K562 (cell line): Measurements from ENCODE around the gene NOL11. TPM values are rescaled to one million over a fixed set of nuclear protein-coding genes. Genes with fewer than 3 reads are reported as not detected.

Experiments used
- ARNT ChIP-seq, 2 experiments: fragments of 450-650 bp; IDR thresholded peaks; 2 replicates each; pipeline ENCODE4 v1.6.1; 2016; ENCODE audit warnings: mild to moderate bottlenecking in 1 of 2
- E2F3 ChIP-seq: fragments of 250-450 bp; sonication (Bioruptor Pico); IDR thresholded peaks from 2 replicates; pipeline ENCODE4 v1.4.0; 2020; ENCODE audit warnings: mild to moderate bottlenecking
- FOXK1 ChIP-seq: sonication (generic); formaldehyde crosslinking; IDR thresholded peaks from 2 replicates; pipeline ENCODE4 v1.8.0; 2022; ENCODE audit warnings: missing genetic modification reagents, mild to moderate bottlenecking, borderline replicate concordance
- FOXO4 ChIP-seq: fragments of 450-650 bp; formaldehyde crosslinking; IDR thresholded peaks from 2 replicates; pipeline ENCODE4 v1.4.0; 2020; ENCODE audit warnings: mild to moderate bottlenecking, moderate library complexity
- GATA2 ChIP-seq: sonication (generic); formaldehyde crosslinking; IDR thresholded peaks from 2 replicates; pipeline ENCODE4 v1.4.0; 2020; ENCODE audit warnings: mild to moderate bottlenecking, missing genetic modification reagents
- KAT8 ChIP-seq: fragments of 450-650 bp; IDR thresholded peaks from 2 replicates; pipeline ENCODE4 v1.6.1; 2016; ENCODE audit warnings: low read depth, mild to moderate bottlenecking
- LCOR ChIP-seq: sonication (generic); formaldehyde crosslinking; IDR thresholded peaks from 2 replicates; pipeline ENCODE4 v1.8.0; 2022; ENCODE audit warnings: mild to moderate bottlenecking, missing genetic modification reagents
- MAFF ChIP-seq: IDR thresholded peaks from 2 replicates; pipeline ENCODE4 v1.6.1; 2012; ENCODE audit warnings: low read length, improper control_type of control experiment
- MXI1 ChIP-seq: IDR thresholded peaks from 2 replicates; pipeline ENCODE4 v1.6.1; 2011; ENCODE audit warnings: low read depth, mild to moderate bottlenecking, improper control_type of control experiment, low read length
- NBN ChIP-seq: fragments of 450-650 bp; IDR thresholded peaks from 2 replicates; pipeline ENCODE4 v1.6.1; 2016; ENCODE audit warnings: low read depth, mild to moderate bottlenecking
- RBM17 ChIP-seq: fragments of 200-400 bp; formaldehyde crosslinking; IDR thresholded peaks from 2 replicates; pipeline ENCODE4 v1.6.1; 2017; ENCODE audit warnings: low read depth, mild to moderate bottlenecking, low read length, borderline replicate concordance
- TRIM25 ChIP-seq: fragments of 450-650 bp; IDR thresholded peaks from 2 replicates; pipeline ENCODE4 v1.7.0; 2016; ENCODE audit warnings: borderline replicate concordance
- ZBTB33 ChIP-seq: sonication (generic); formaldehyde crosslinking; IDR thresholded peaks from 2 replicates; pipeline ENCODE4 v1.8.1; 2023; ENCODE audit warnings: mild to moderate bottlenecking, missing genetic modification reagents
- ZC3H11A ChIP-seq: IDR thresholded peaks from 2 replicates; pipeline ENCODE4 v1.6.1; 2012; ENCODE audit warnings: low read depth, low read length, improper control_type of control experiment
- ZFP36 ChIP-seq: fragments of 150-350 bp; IDR thresholded peaks from 2 replicates; pipeline ENCODE4 v1.6.1; 2018; ENCODE audit warnings: low read length, low read depth; ENCODE audit not compliant: partially characterized antibody
- ZKSCAN1 ChIP-seq: fragments of 150-350 bp; IDR thresholded peaks from 2 replicates; pipeline ENCODE4 v1.6.1; 2016; ENCODE audit warnings: low read depth, low read length
- ZNF174 ChIP-seq: fragments of 250-450 bp; sonication (Bioruptor Pico); IDR thresholded peaks from 2 replicates; pipeline ENCODE4 v1.4.0; 2020; ENCODE audit warnings: mild to moderate bottlenecking
- ZNF184 ChIP-seq: sonication (generic); formaldehyde crosslinking; IDR thresholded peaks from 2 replicates; pipeline ENCODE4 v1.5.0; 2020; ENCODE audit warnings: missing genetic modification reagents
- ZNF280B ChIP-seq: fragments of 250-450 bp; sonication (Bioruptor Pico); IDR thresholded peaks from 2 replicates; pipeline ENCODE4 v1.5.1; 2021; ENCODE audit warnings: mild to moderate bottlenecking
- ZNF766 ChIP-seq: fragments of 200-800 bp; sonication (Bioruptor generic); conservative IDR thresholded peaks from 2 replicates; pipeline ENCODE4 v1.6.1; 2016; ENCODE audit warnings: missing genetic modification characterization, missing compliant biosample characterization
- polyA plus RNA-seq, 8 experiments: library from polyadenylated mRNA; depleted of rRNA in 4 of 8; stranded (reverse) in 5 of 8; unstranded in 3 of 8; fragments of >200 nt; fragmentation: Nextera tagmentation in 2 of 8; fragmentation: Illumina TruSeq in 1 of 8; extraction: Ambion mirVana in 2 of 8; extraction: Trizol in 1 of 8; gene quantifications; 2 replicates each; pipeline versions ENCODE4 v1.2.1 to v1.2.3, GENCODE V29; 2011 to 2014; ENCODE audit warnings: inconsistent platforms in 1 of 8, missing spikeins in 1 of 8
- total RNA-seq, 7 experiments: library from RNA; depleted of rRNA in 6 of 7; stranded (reverse); fragments of >200 nt in 6 of 7; fragmentation: Illumina TruSeq in 2 of 7; extraction: Trizol in 2 of 7; gene quantifications; 2 replicates each; pipeline versions ENCODE4 v1.2.1 to v1.2.3, GENCODE V29; 2011 to 2021; ENCODE audit warnings: low replicate concordance in 1 of 7

NOL11 gene
- total and polyA plus RNA-seq, 9 of the 15 experiments (the other 6 are each of a cell fraction or from before 2014, with no cell fraction given) = 61.1 to 175 (median 121) TPM

- no peak for TF ChIP-seq ZBTB33
- TF ChIP-seq ZNF174 (CRISPR knock-in tag) = no peak
- 0 out of 2 replicates have a peak, but pooled peaks have one; percentile 53 for TF ChIP-seq LCOR (CRISPR knock-in tag)
- 0 out of 2 replicates have a peak, but pooled peaks have one; percentile 74 for TF ChIP-seq ZNF766
- no peak for TF ChIP-seq ZNF280B
- no peak for TF ChIP-seq KAT8
- no peak for TF ChIP-seq MAFF
- TF ChIP-seq FOXO4 (CRISPR knock-in tag) = no peak
- 0 out of 2 replicates have a peak, but pooled peaks have one; percentile 26 for TF ChIP-seq E2F3 (CRISPR knock-in tag)
- TF ChIP-seq MXI1 = peak; percentile 72; the same call in 1 of the 2 replicates
- no peak for TF ChIP-seq ZNF184 (CRISPR knock-in tag)
- TF ChIP-seq ARNT (IDR thresholded peaks at IDR 0.05) = peak; percentile 74 to 77; a peak in 2 of 4 replicates
- peak; percentile 59; the same call in 1 of the 2 replicates for TF ChIP-seq NBN
- no peak for TF ChIP-seq ZFP36
- no peak for TF ChIP-seq ZKSCAN1
- peak; percentile 89 for TF ChIP-seq GATA2 (CRISPR knock-in tag)
- TF ChIP-seq ZC3H11A = no peak
- no peak for TF ChIP-seq TRIM25
- no peak for TF ChIP-seq RBM17
- TF ChIP-seq FOXK1 (CRISPR knock-in tag) = no peak
Observed at GRCh38 chr17:67784364-67785121, 66.8 kb downstream of the NOL11 start (continued).
